GM18502 (cell line): Measurements from ENCODE around the gene SKIL.

ENCODE experiments used
- ATAC-seq: cut with Tn5 transposase; IDR thresholded peaks from one replicate; pipeline ENCODE4 v1.9.1; 2021; ENCODE audit warnings: mild to moderate bottlenecking; ENCODE audit not compliant: unreplicated experiment, poor library complexity

Gene SKIL

GRCh38 chr3:170350515-170351413, 6.8 kb upstream of the SKIL start:
- ATAC-seq: peak; percentile 50

- ATAC-seq: peak; percentile 20
Measured at GRCh38 chr3:170352936-170353335, 4.6 kb upstream of the SKIL start.

- no peak for ATAC-seq
Measured at GRCh38 chr3:170353485-170353884, 4.0 kb upstream of the SKIL start.

GRCh38 chr3:170354760-170355159, 2.8 kb upstream of the SKIL start:
- ATAC-seq: no peak

- peak; percentile 25 for ATAC-seq
Measured at GRCh38 chr3:170355738-170356595, 1.5 kb upstream of the SKIL start.

GRCh38 chr3:170356596-170357175, 829 bp upstream of the SKIL start:
- peak; percentile 43 for ATAC-seq

GRCh38 chr3:170358042-170359010, 811 bp downstream of the SKIL start:
- peak; percentile 12 for ATAC-seq

- no peak for ATAC-seq
Measured at GRCh38 chr3:170359178-170359704, 1.7 kb downstream of the SKIL start.

GRCh38 chr3:170360466-170360865, 3.0 kb downstream of the SKIL start:
- no peak for ATAC-seq

- no peak for ATAC-seq
Measured at GRCh38 chr3:170360916-170361315, 3.4 kb downstream of the SKIL start.

- ATAC-seq: no peak
Measured at GRCh38 chr3:170361711-170362110, 4.2 kb downstream of the SKIL start.

- ATAC-seq: no peak
Measured at GRCh38 chr3:170363471-170363994, 6.0 kb downstream of the SKIL start.

- ATAC-seq: no peak
Measured at GRCh38 chr3:170364965-170365364, 7.5 kb downstream of the SKIL start.

- peak; percentile 55 for ATAC-seq
Measured at GRCh38 chr3:170367797-170368196, 10.3 kb downstream of the SKIL start.

- ATAC-seq: no peak
Measured at GRCh38 chr3:170368921-170369320, 11.4 kb downstream of the SKIL start.

GRCh38 chr3:170372190-170372879, 14.8 kb downstream of the SKIL start:
- no peak for ATAC-seq

- no peak for ATAC-seq
Measured at GRCh38 chr3:170383567-170383966, 26.1 kb downstream of the SKIL start.

GRCh38 chr3:170386468-170386867, 29.0 kb downstream of the SKIL start:
- ATAC-seq: no peak

GRCh38 chr3:170387950-170388349, 30.4 kb downstream of the SKIL start:
- ATAC-seq: no peak
